ENCODE measurements around the gene PDE9A.

Gene PDE9A

GRCh38 chr21:42775891-42776290 is 122.5 kb downstream of the PDE9A start:
- no peak overlapping the region for H3K27ac ChIP-seq (ENCODE audit: low read depth, low read length)
- H3K9me3 ChIP-seq (ENCODE audit: control insufficient read depth in 1 of 2, low read length in 2 of 2), result no peaks in the 10 kb centered on the region
- H3K27me3 ChIP-seq (ENCODE audit: control insufficient read depth in 1 of 2, insufficient read depth in 2 of 2, low read length in 2 of 2), result peaks cover 0 to 6% of the 10 kb centered on the region in 2 donors
- no peaks in the 10 kb centered on the region for H3K36me3 ChIP-seq (ENCODE audit: control insufficient read depth in 1 of 2, insufficient read depth in 2 of 2, low read length in 2 of 2)
- H3K9ac ChIP-seq (ENCODE audit: low read depth in 1 of 2, low read length in 2 of 2), result no peak overlapping the region
- peaks cover 4 to 5% of the 10 kb centered on the region in 2 donors for H3K4me1 ChIP-seq (ENCODE audit: control insufficient read depth in 1 of 2, insufficient read depth in 2 of 2, low read length in 2 of 2)
- no peak overlapping the region for H3K4me3 ChIP-seq (ENCODE audit: low read depth in 1 of 2, low read length in 2 of 2)

DNA sequence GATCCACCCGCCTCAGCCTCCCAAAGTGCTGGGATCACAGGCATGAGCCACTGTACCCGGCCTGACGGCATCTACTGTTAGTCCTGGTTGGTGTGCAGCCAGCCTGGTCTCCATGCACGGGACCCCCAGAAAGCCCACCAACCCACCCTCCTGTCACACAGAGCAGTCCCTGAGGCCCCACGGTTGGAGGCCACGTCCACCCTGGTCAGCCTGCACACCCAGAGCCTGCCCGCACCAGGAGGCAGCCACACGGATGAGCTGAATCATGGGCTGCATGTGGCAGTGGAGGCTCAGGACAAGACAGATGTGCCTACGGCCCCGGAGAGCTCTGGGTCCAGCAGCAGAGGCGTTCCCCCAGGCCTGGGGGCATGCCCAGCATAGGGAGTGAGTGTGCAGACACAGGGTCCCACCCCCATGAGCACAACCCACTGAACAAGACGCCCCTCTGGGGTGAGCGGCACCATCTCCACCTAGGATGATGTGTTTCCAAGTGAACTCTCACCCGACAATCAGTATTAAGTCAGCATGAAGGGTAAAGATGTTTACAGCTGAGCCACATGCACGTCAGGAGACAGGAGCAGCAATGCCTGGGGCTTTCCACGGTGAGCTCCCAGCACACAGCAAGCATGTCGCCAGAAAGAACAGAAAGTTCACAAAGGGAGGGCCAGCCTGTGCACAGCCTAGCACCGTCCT is 123.8 kb downstream of the PDE9A start:
- peaks cover 2 to 9% of the 10 kb centered on the region in 2 donors for H3K27me3 ChIP-seq (ENCODE audit: control insufficient read depth in 1 of 2, insufficient read depth in 2 of 2, low read length in 2 of 2)
- no peak overlapping the region for H3K27ac ChIP-seq (ENCODE audit: low read depth, low read length)
- H3K9ac ChIP-seq (ENCODE audit: low read depth in 1 of 2, low read length in 2 of 2), result no peak overlapping the region
- no peaks in the 10 kb centered on the region for H3K9me3 ChIP-seq (ENCODE audit: control insufficient read depth in 1 of 2, low read length in 2 of 2)
- H3K36me3 ChIP-seq (ENCODE audit: control insufficient read depth in 1 of 2, insufficient read depth in 2 of 2, low read length in 2 of 2), result no peaks in the 10 kb centered on the region
- peaks cover 16% of the 10 kb centered on the region in 2 donors for H3K4me1 ChIP-seq (ENCODE audit: control insufficient read depth in 1 of 2, insufficient read depth in 2 of 2, low read length in 2 of 2)
- no peak overlapping the region for H3K4me3 ChIP-seq (ENCODE audit: low read depth in 1 of 2, low read length in 2 of 2)

GRCh38 chr21:42777757-42778344 is 124.4 kb downstream of the PDE9A start:
- Histone ChIP-seq H3K36me3 (ENCODE audit: control insufficient read depth in 1 of 2, insufficient read depth in 2 of 2, low read length in 2 of 2) (no peaks in the 10 kb centered on the region), H3K4me3 (ENCODE audit: low read depth in 1 of 2, low read length in 2 of 2) (no peak overlapping the region), H3K27me3 (ENCODE audit: control insufficient read depth in 1 of 2, insufficient read depth in 2 of 2, low read length in 2 of 2) (peaks cover 2 to 9% of the 10 kb centered on the region in 2 donors), H3K9ac (ENCODE audit: low read depth in 1 of 2, low read length in 2 of 2) (no peak overlapping the region), H3K4me1 (ENCODE audit: control insufficient read depth in 1 of 2, insufficient read depth in 2 of 2, low read length in 2 of 2) (peaks cover 22 to 23% of the 10 kb centered on the region in 2 donors), H3K27ac (ENCODE audit: low read depth, low read length) (peak overlapping the region; percentile 32), H3K9me3 (ENCODE audit: control insufficient read depth in 1 of 2, low read length in 2 of 2) (no peaks in the 10 kb centered on the region)

- Histone ChIP-seq H3K27me3 (ENCODE audit: control insufficient read depth in 1 of 2, insufficient read depth in 2 of 2, low read length in 2 of 2) (peaks cover 2 to 9% of the 10 kb centered on the region in 2 donors), H3K27ac (ENCODE audit: low read depth, low read length) (no peak overlapping the region), H3K9me3 (ENCODE audit: control insufficient read depth in 1 of 2, low read length in 2 of 2) (no peaks in the 10 kb centered on the region), H3K36me3 (ENCODE audit: control insufficient read depth in 1 of 2, insufficient read depth in 2 of 2, low read length in 2 of 2) (no peaks in the 10 kb centered on the region), H3K9ac (ENCODE audit: low read depth in 1 of 2, low read length in 2 of 2) (no peak overlapping the region), H3K4me1 (ENCODE audit: control insufficient read depth in 1 of 2, insufficient read depth in 2 of 2, low read length in 2 of 2) (peaks cover 34% of the 10 kb centered on the region in 2 donors), H3K4me3 (ENCODE audit: low read depth in 1 of 2, low read length in 2 of 2) (no peak overlapping the region)
Observed at GRCh38 chr21:42779431-42779861, 126.0 kb downstream of the PDE9A start.

GRCh38 chr21:42780617-42781016 is 127.2 kb downstream of the PDE9A start:
- Histone ChIP-seq H3K27ac (ENCODE audit: low read depth, low read length) (no peak overlapping the region), H3K4me3 (ENCODE audit: low read depth in 1 of 2, low read length in 2 of 2) (peak overlapping the region in 1 of 2 donors; percentile 49), H3K9ac (ENCODE audit: low read depth in 1 of 2, low read length in 2 of 2) (no peak overlapping the region), H3K27me3 (ENCODE audit: control insufficient read depth in 1 of 2, insufficient read depth in 2 of 2, low read length in 2 of 2) (peaks cover 2 to 9% of the 10 kb centered on the region in 2 donors), H3K9me3 (ENCODE audit: control insufficient read depth in 1 of 2, low read length in 2 of 2) (no peaks in the 10 kb centered on the region), H3K36me3 (ENCODE audit: control insufficient read depth in 1 of 2, insufficient read depth in 2 of 2, low read length in 2 of 2) (no peaks in the 10 kb centered on the region), H3K4me1 (ENCODE audit: control insufficient read depth in 1 of 2, insufficient read depth in 2 of 2, low read length in 2 of 2) (peaks cover 34% of the 10 kb centered on the region in 2 donors)

DNA sequence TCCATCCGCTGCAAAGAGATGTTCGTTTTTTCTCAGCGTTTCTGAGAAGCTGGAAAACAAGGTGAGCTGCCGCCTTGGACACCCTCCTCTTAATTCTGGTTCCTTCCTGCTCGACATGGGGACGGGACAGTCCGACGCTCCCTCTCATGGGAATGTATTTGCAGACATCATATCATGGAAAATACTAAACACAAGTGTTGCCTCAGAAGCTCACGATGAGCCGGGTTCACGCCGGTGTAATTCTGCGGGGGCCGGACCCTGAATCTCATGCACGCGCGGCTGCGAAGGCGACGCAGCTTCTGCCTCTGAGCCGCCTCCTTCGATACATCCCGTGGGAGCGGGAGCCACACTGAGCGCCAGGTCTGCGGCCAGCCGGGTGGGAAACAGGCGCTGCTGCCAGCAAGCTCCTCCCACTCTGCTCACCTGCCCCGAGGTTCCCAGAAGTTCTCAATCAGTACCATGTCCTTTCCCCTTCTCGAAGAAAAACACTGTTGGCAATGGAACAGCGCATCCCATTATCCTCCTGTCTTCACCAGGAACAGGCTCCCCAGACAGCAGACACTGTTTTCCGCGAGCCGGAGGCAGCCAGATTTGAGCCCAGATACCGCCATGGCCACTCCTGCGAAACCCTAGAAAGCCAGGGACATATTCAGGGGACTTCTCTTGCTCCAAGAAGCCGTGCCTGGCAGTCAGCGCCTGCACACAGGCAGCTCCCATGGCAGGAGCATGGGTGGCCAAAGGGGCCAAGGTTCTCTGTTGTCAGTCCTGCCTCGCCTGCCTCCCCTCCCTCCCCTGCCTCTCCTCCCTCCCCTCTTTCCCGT is 127.9 kb downstream of the PDE9A start:
- H3K36me3 ChIP-seq (ENCODE audit: control insufficient read depth in 1 of 2, insufficient read depth in 2 of 2, low read length in 2 of 2), result no peaks in the 10 kb centered on the region
- H3K27me3 ChIP-seq (ENCODE audit: control insufficient read depth in 1 of 2, insufficient read depth in 2 of 2, low read length in 2 of 2), result peaks cover 2 to 9% of the 10 kb centered on the region in 2 donors
- H3K9ac ChIP-seq (ENCODE audit: low read depth in 1 of 2, low read length in 2 of 2), result peak overlapping the region in 1 of 2 donors; percentile 32
- no peaks in the 10 kb centered on the region for H3K9me3 ChIP-seq (ENCODE audit: control insufficient read depth in 1 of 2, low read length in 2 of 2)
- H3K27ac ChIP-seq (ENCODE audit: low read depth, low read length), result peak overlapping the region; percentile 36
- H3K4me3 ChIP-seq (ENCODE audit: low read depth in 1 of 2, low read length in 2 of 2), result peak overlapping the region; percentile 46 to 49
- peaks cover 34% of the 10 kb centered on the region in 2 donors for H3K4me1 ChIP-seq (ENCODE audit: control insufficient read depth in 1 of 2, insufficient read depth in 2 of 2, low read length in 2 of 2)

DNA sequence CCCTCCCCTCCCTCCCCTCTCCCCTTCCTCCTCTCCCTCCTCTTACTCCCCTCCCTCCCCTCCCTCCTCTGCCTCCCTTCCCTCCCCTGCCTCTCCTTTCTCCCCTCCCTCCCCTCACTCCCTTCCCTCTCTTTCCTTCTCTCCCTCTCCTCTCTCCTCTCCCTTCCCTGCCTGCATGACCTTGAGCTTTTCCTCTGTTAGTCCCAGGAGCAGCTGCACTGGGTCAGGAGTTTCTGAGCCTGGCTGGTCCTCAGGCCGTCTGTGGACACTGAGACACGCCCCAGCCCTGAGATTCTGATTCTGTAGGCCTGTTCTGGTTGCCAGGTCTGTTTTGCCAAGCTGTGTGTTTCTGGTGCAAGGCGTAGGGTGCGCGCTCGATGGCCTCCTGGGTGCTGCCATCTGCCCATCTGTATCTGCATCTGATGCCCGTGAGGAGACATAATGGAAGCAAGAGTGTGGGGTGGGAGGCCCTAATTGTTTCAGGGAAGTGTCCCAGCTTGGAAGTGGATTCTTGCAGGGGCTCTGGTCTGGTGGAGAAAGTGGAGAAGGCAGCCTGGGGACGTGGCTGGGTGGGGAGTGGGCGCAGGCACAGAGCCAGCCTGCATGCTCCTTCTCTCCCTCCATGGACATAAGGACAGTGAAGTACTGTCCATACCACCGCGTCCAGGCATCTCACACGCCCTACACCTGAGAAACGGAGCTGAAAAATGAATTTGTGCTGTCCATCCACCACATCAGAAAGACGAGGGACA is 128.7 kb downstream of the PDE9A start:
- Histone ChIP-seq H3K27ac (ENCODE audit: low read depth, low read length) (no peak overlapping the region), H3K4me3 (ENCODE audit: low read depth in 1 of 2, low read length in 2 of 2) (no peak overlapping the region), H3K9me3 (ENCODE audit: control insufficient read depth in 1 of 2, low read length in 2 of 2) (no peaks in the 10 kb centered on the region), H3K36me3 (ENCODE audit: control insufficient read depth in 1 of 2, insufficient read depth in 2 of 2, low read length in 2 of 2) (no peaks in the 10 kb centered on the region), H3K27me3 (ENCODE audit: control insufficient read depth in 1 of 2, insufficient read depth in 2 of 2, low read length in 2 of 2) (peaks cover 2 to 9% of the 10 kb centered on the region in 2 donors), H3K9ac (ENCODE audit: low read depth in 1 of 2, low read length in 2 of 2) (no peak overlapping the region), H3K4me1 (ENCODE audit: control insufficient read depth in 1 of 2, insufficient read depth in 2 of 2, low read length in 2 of 2) (peaks cover 34% of the 10 kb centered on the region in 2 donors)

DNA sequence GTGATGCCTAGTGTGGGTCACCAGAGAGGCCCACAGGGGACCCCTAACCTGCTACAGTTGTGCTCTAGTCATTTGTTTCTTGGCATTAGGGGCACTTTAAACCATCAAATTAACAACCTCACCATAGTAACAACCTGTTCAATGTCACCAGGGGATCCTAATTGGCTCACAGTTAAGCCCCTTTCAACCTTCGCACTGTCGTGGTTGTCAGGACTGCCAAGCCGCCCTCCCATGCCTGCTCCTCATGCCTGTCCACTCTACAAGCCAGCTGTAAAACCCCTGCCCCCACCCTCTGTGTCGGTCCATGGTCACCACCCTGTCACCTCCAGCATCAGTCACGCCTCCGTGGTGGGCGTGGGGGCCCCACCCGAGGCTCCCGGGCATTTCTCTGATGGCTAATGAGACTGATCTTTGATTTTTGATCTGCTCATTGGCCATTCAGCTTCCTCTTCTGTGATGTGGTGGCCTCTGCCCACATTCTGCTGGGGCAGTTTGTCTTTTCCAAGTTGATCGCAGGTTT is 129.4 kb downstream of the PDE9A start:
- Histone ChIP-seq H3K9ac (ENCODE audit: low read depth in 1 of 2, low read length in 2 of 2) (no peak overlapping the region), H3K4me3 (ENCODE audit: low read depth in 1 of 2, low read length in 2 of 2) (no peak overlapping the region), H3K36me3 (ENCODE audit: control insufficient read depth in 1 of 2, insufficient read depth in 2 of 2, low read length in 2 of 2) (no peaks in the 10 kb centered on the region), H3K27ac (ENCODE audit: low read depth, low read length) (no peak overlapping the region), H3K9me3 (ENCODE audit: control insufficient read depth in 1 of 2, low read length in 2 of 2) (no peaks in the 10 kb centered on the region), H3K4me1 (ENCODE audit: control insufficient read depth in 1 of 2, insufficient read depth in 2 of 2, low read length in 2 of 2) (peaks cover 34% of the 10 kb centered on the region in 2 donors), H3K27me3 (ENCODE audit: control insufficient read depth in 1 of 2, insufficient read depth in 2 of 2, low read length in 2 of 2) (peaks cover 2 to 3% of the 10 kb centered on the region in 2 donors)

DNA sequence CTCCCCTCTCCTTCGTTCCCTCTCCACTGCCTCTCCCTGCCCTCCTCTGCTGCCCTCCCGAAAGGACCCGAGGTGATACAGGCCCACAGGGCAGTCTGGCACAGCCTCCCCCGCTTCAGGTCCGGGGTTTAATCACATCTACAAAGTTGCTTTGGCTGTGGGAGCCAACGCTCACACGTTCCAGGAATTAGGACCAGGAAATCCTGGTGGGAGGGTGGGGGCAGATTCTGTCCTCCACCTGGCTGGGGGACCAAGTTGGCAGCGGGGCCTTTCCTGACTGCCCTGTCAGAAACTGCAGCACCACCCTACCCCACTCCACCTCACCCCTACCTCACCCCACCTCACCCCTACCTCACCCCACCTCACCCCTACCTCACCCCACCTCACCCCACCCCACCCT is 130.9 kb downstream of the PDE9A start:
- Histone ChIP-seq H3K4me1 (ENCODE audit: control insufficient read depth in 1 of 2, insufficient read depth in 2 of 2, low read length in 2 of 2) (peaks cover 34% of the 10 kb centered on the region in 2 donors), H3K9ac (ENCODE audit: low read depth in 1 of 2, low read length in 2 of 2) (peak overlapping the region; percentile 47 to 48), H3K4me3 (ENCODE audit: low read depth in 1 of 2, low read length in 2 of 2) (peak overlapping the region; percentile 45 to 54), H3K27ac (ENCODE audit: low read depth, low read length) (peak overlapping the region; percentile 32), H3K9me3 (ENCODE audit: control insufficient read depth in 1 of 2, low read length in 2 of 2) (no peaks in the 10 kb centered on the region), H3K36me3 (ENCODE audit: control insufficient read depth in 1 of 2, insufficient read depth in 2 of 2, low read length in 2 of 2) (no peaks in the 10 kb centered on the region), H3K27me3 (ENCODE audit: control insufficient read depth in 1 of 2, insufficient read depth in 2 of 2, low read length in 2 of 2) (peaks cover 2 to 3% of the 10 kb centered on the region in 2 donors)
